Upper lobe of right lung (tissue), 1 donor: ENCODE measurements around the gene GHRHR. TPM values are rescaled to one million over a fixed set of nuclear protein-coding genes. Genes with fewer than 3 reads are reported as not detected.

Experiments used
- ATAC-seq: fragments of 200-7000 bp; cut with Tn5 transposase; one replicate; pipeline ENCODE4 v1.9.1; 2020; ENCODE audit warnings: mild to moderate bottlenecking, moderate library complexity
- DNase-seq: peaks from one replicate; pipeline ENCODE4 v3.0.0-alpha.2; 2020
- H3K27ac ChIP-seq: fragments of 200-600 bp; one replicate; pipeline ENCODE4 v1.8.0; 2022
- H3K27me3 ChIP-seq: fragments of 200-600 bp; one replicate; pipeline ENCODE4 v1.8.0; 2022; ENCODE audit warnings: mild to moderate bottlenecking
- H3K36me3 ChIP-seq: fragments of 200-600 bp; one replicate; pipeline ENCODE4 v1.8.0; 2022
- H3K4me1 ChIP-seq: fragments of 200-600 bp; one replicate; pipeline ENCODE4 v1.8.0; 2022
- H3K4me3 ChIP-seq: fragments of 200-600 bp; one replicate; pipeline ENCODE4 v1.8.0; 2022; ENCODE audit warnings: mild to moderate bottlenecking
- H3K9me3 ChIP-seq: fragments of 200-600 bp; one replicate; pipeline ENCODE4 v1.8.0; 2022
- intact Hi-C: fragments of 100-400 bp; cut with DNase I; formaldehyde crosslinking; loops from one replicate; pipeline ENCODE4 v1.11.0; 2022
- total RNA-seq: library from RNA; stranded (reverse); fragmentation: NEBNext Ultra II Directional; extraction: Animal tissue kit (Norgen Biotek cat#: 25700); gene quantifications from one replicate; pipeline ENCODE4 v1.2.1, GENCODE V29; 2021
- TF ChIP-seq, protein P1 (sequence below): fragments of 200-600 bp; IDR thresholded peaks from one replicate; pipeline ENCODE4 v1.8.0; 2022; ENCODE audit warnings: antibody characterized with exemption
- donor health status: DM: no; HTN: yes; CAD: no; lungs with severe emphysema.

GHRHR gene
- total RNA-seq, 1 donor from 2014 or later, result not detected

GRCh38 chr7:30968747-30969603 is 5.2 kb downstream of the GHRHR start:
- peak; percentile 47 for ATAC-seq
- Histone ChIP-seq H3K4me1 (no peaks in the 10 kb centered on the region), H3K9me3 (no peaks in the 10 kb centered on the region), H3K36me3 (no peaks in the 10 kb centered on the region), H3K4me3 (no peak overlapping the region), H3K27me3 (no peaks in the 10 kb centered on the region), H3K27ac (no peak overlapping the region)
- intact Hi-C loops, result no loop called here
- no peak for DNase-seq
- TF ChIP-seq, protein P1, sequence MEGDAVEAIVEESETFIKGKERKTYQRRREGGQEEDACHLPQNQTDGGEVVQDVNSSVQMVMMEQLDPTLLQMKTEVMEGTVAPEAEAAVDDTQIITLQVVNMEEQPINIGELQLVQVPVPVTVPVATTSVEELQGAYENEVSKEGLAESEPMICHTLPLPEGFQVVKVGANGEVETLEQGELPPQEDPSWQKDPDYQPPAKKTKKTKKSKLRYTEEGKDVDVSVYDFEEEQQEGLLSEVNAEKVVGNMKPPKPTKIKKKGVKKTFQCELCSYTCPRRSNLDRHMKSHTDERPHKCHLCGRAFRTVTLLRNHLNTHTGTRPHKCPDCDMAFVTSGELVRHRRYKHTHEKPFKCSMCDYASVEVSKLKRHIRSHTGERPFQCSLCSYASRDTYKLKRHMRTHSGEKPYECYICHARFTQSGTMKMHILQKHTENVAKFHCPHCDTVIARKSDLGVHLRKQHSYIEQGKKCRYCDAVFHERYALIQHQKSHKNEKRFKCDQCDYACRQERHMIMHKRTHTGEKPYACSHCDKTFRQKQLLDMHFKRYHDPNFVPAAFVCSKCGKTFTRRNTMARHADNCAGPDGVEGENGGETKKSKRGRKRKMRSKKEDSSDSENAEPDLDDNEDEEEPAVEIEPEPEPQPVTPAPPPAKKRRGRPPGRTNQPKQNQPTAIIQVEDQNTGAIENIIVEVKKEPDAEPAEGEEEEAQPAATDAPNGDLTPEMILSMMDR, result no peak

DNA sequence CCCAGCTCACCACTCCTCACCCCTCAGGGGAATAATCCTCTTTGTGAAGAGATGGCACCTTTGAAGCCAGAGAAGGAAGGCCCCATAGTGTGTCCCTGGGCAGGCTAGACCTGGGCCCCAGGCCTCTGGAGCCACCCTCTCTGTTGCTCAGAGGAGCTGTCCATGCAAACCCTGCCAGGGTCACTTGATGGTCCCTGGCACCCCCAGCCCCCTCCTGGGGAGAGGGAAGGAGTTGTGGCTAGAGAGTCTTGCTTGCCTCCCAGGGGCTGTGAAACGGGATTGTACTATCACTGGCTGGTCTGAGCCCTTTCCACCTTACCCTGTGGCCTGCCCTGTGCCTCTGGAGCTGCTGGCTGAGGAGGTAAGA is 5.8 kb downstream of the GHRHR start:
- Histone ChIP-seq H3K9me3 (no peaks in the 10 kb centered on the region), H3K36me3 (no peaks in the 10 kb centered on the region), H3K27me3 (no peaks in the 10 kb centered on the region), H3K4me1 (no peaks in the 10 kb centered on the region), H3K27ac (no peak overlapping the region), H3K4me3 (no peak overlapping the region)
- ATAC-seq, result no peak
- TF ChIP-seq, protein P1, result no peak
- no peak for DNase-seq
- intact Hi-C loops, result no loop called here

GRCh38 chr7:30970074-30970473 is 6.3 kb downstream of the GHRHR start:
- H3K4me3 ChIP-seq, result no peak overlapping the region
- no peaks in the 10 kb centered on the region for H3K27me3 ChIP-seq
- ATAC-seq (no peak), DNase-seq (no peak)
- H3K9me3 ChIP-seq, result no peaks in the 10 kb centered on the region
- H3K27ac ChIP-seq, result no peak overlapping the region
- no peaks in the 10 kb centered on the region for H3K4me1 ChIP-seq
- H3K36me3 ChIP-seq, result no peaks in the 10 kb centered on the region
- TF ChIP-seq, protein P1, result no peak
- intact Hi-C loops, result loop anchor here (10.0 kb wide), 1 partner anchor 165 kb away; no protein-coding TSS in a partner anchor

DNA sequence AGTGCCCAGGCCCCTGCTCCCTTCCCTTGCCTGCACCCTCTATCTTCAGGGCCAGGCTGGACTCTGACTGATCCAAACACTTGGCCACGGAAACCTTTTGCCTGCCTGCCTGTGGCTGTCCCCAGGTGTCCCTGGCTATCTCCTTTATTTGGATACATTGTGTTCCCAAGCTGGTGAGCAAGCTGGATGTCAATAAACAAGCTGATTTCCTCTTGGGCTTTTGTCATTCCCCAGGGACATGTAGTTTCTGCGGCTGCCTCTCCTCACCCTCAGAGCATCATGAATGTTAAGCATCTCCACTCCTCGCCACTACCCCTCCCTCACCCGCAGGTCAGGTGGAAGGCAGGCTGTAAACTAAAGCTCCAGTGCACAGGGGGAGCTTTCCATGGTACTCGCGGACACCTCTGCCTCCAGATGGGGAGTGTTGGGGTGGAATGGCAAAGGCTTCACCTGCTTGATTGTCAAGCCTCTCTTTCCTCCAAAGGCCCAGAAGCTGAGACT is 6.9 kb downstream of the GHRHR start:
- no peak overlapping the region for H3K27ac ChIP-seq
- no peak for DNase-seq
- H3K9me3 ChIP-seq, result no peaks in the 10 kb centered on the region
- TF ChIP-seq, protein P1, result no peak
- no peak overlapping the region for H3K4me3 ChIP-seq
- no peak for ATAC-seq
- no peaks in the 10 kb centered on the region for H3K4me1 ChIP-seq
- H3K27me3 ChIP-seq, result no peaks in the 10 kb centered on the region
- intact Hi-C loops, result loop anchor here (10.0 kb wide), 1 partner anchor 166 kb away; no protein-coding TSS in a partner anchor
- H3K36me3 ChIP-seq, result no peaks in the 10 kb centered on the region

DNA sequence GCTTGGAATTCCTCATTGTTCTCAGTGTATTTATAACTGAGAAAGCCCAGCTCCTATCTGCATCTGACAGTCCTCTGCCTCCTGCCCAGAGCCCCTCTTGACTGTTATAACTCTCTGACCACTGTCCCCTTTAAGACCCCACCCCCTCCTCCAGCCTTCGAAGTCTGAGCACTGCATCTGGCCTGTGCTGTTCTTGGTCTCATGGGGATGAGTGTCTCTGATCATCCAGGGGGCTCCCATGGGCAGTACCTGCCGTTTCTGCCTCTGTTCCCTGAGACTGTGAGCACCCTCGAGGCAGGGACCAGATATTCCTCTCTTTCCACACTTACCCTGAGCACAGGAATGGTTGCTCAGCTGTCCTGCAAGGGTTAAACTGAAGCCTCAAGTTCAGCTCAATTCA is 7.7 kb downstream of the GHRHR start:
- Histone ChIP-seq H3K27ac (no peak overlapping the region), H3K36me3 (no peaks in the 10 kb centered on the region), H3K9me3 (no peaks in the 10 kb centered on the region), H3K4me1 (no peaks in the 10 kb centered on the region), H3K27me3 (no peaks in the 10 kb centered on the region), H3K4me3 (no peak overlapping the region)
- no peak for DNase-seq
- ATAC-seq, result no peak
- TF ChIP-seq, protein P1, result no peak
- intact Hi-C loops, result loop anchor here (10.0 kb wide), 1 partner anchor 167 kb away; no protein-coding TSS in a partner anchor
